ENCODE measurements around the gene ST6GALNAC6. TPM values are rescaled to one million over a fixed set of nuclear protein-coding genes. Genes with fewer than 3 reads are reported as not detected.

Gene ST6GALNAC6
- total and polyA plus RNA-seq, 2 of the 8 experiments (the other 6 are each of a cell fraction or from before 2014, with no cell fraction given), result 43.7 to 64.4 TPM

DNA sequence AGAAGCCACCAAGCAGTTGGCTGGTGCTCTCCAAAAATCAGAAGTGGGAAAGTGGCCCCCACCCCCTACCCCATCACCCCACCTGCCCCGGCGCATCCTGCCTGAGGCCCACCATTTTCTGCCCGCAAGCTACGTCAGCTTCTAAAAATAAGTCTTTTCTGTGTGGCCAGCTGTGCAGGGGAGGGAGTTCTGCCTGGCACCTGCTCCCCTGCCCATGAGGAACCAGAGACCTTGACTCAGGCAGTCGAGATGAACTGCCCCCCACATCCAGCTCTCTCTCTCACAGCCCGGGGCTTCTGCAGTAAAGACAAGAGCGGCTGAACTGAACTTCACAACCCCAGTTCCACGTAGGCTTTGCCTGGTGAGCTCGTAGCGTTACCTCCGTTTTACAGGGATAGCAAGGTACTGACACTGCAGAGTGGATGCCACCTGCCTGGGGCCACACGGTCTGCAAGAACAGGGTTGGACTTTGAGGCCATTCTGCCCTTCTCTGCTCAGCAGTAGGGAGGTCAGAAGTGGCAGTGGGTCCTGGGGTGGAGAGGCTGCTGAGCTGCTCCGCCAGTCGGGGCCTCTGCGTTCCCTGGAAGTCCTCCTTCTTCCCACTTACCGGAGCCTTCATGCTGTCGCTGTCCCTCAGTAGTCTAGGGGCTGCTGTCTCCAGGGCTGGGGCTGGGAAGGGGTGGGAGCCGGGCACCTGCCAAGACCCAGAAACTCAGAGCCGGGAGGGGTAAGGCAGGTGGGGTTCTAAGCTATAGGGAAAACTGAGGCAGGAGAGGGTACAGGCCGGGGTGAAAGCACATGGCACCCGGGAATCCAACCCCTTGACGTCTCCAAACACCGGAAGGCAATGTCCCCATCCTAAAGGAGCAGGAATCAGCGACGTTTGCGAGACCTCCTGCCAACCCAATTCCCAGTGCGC lies 16.7 kb upstream of the ST6GALNAC6 start:
- peaks cover 5% of the 10 kb centered on the region for H3K23me2 ChIP-seq (ENCODE audit: low read depth, low read length)
- FAIRE-seq (no peak), DNase-seq (ENCODE audit: low read depth in 1 of 2, low spot score in 2 of 2) (no peak)
- no peak overlapping the region for H3K14ac ChIP-seq (ENCODE audit: insufficient read length)
- H3K4ac ChIP-seq (replicated peaks; ENCODE audit: insufficient read length, low read depth, low read length), result no peak overlapping the region
- H3K9me3 ChIP-seq (ENCODE audit: insufficient read depth in 2 of 2, low read depth in 1 of 2, low read length in 1 of 2), result no peaks in the 10 kb centered on the region
- peak overlapping the region; percentile 24; the same call in 1 of the 2 replicates for H2AFZ ChIP-seq (ENCODE audit: low read length)
- peaks cover 0 to 6% (median 0%) of the 10 kb centered on the region in 4 experiments; a peak in 1 of 8 replicates for H3K36me3 ChIP-seq (ENCODE audit: control insufficient read depth in 2 of 4, insufficient read depth in 4 of 4, low read length in 3 of 4)
- peak overlapping the region; percentile 55 to 70 (median 60) for H3K4me3 ChIP-seq (ENCODE audit: extremely low read depth in 1 of 4, insufficient read depth in 2 of 4, low read depth in 3 of 4, low read length in 4 of 4)
- H3K79me2 ChIP-seq (ENCODE audit: control insufficient read depth in 1 of 2, insufficient read depth in 2 of 2, low read length in 2 of 2), result no peaks in the 10 kb centered on the region
- peak overlapping the region; percentile 86; the same call in 1 of the 2 replicates for H2BK12ac ChIP-seq (ENCODE audit: low read depth, low read length)
- H2BK15ac ChIP-seq (ENCODE audit: low read length), result peak overlapping the region; percentile 81; the same call in 1 of the 2 replicates
- H2BK5ac ChIP-seq (ENCODE audit: low read depth, low read length), result no peak overlapping the region
- no peak overlapping the region for H3K23ac ChIP-seq (ENCODE audit: insufficient read length)
- H3K4me2 ChIP-seq (ENCODE audit: insufficient read depth in 1 of 2, low read depth in 2 of 2, low read length in 2 of 2), result peak overlapping the region; percentile 91 to 92
- ChIA-PET POLR2A (ENCODE audit: partially characterized antibody) (interaction anchor here (0.6 to 3.7 kb wide), 8 partner anchors 10 to 138 kb away, joined by 3 to 16 read pairs (median 4); partner anchors contain the start of genes SH2D3C and ST6GALNAC6), CTCF (ENCODE audit: partially characterized antibody) (interaction anchor here (0.6 to 2.9 kb wide), 15 partner anchors 17 to 412 kb away, joined by 3 to 13 read pairs (median 4); partner anchors contain the start of genes ST6GALNAC6 and TOR2A)
- no peak overlapping the region for H3K18ac ChIP-seq (ENCODE audit: extremely low read depth, low read length)
- no peak overlapping the region for H4K8ac ChIP-seq (ENCODE audit: extremely low read depth, insufficient read depth, low read length)
- peak overlapping the region in 3 of 4 experiments; percentile 6 to 63 (median 43); a peak in 5 of 7 replicates for H3K9ac ChIP-seq (replicated peaks in 1 of 4; ENCODE audit: extremely low read depth in 1 of 4, low read depth in 3 of 4, low read length in 3 of 4)
- no peak overlapping the region for H2BK120ac ChIP-seq (replicated peaks; ENCODE audit: low read depth, low read length)
- H4K91ac ChIP-seq (replicated peaks; ENCODE audit: insufficient read length, low read length), result no peak overlapping the region
- H3K56ac ChIP-seq (replicated peaks; ENCODE audit: insufficient read length, low read depth, low read length), result no peak overlapping the region
- 0 out of 2 replicates have a peak overlapping the region, but pooled peaks have one; percentile 10 for H2AK5ac ChIP-seq (ENCODE audit: low read depth, low read length)
- H4K20me1 ChIP-seq (replicated peaks in 1 of 2; ENCODE audit: control insufficient read depth in 1 of 2, insufficient read depth in 2 of 2, low read length in 2 of 2), result peaks cover 0 to 3% of the 10 kb centered on the region in 2 experiments
- H3K27ac ChIP-seq (ENCODE audit: low read depth, low read length), result no peak overlapping the region
- H2BK20ac ChIP-seq (ENCODE audit: low read length), result no peak overlapping the region
- no peak overlapping the region for H4K5ac ChIP-seq (ENCODE audit: insufficient read length, low read depth, low read length)
- no peaks in the 10 kb centered on the region for H3K79me1 ChIP-seq (ENCODE audit: low read depth, low read length)
- peaks cover 0 to 9% (median 8%) of the 10 kb centered on the region in 4 experiments; a peak in 5 of 7 replicates for H3K27me3 ChIP-seq (replicated peaks in 1 of 4; ENCODE audit: control insufficient read depth in 3 of 4, extremely low read depth in 1 of 4, insufficient read depth in 3 of 4, low read length in 3 of 4)
- H3K4me1 ChIP-seq (replicated peaks in 1 of 4; ENCODE audit: control insufficient read depth in 3 of 4, insufficient read depth in 4 of 4, low read length in 3 of 4), result peaks cover 4 to 8% (median 7%) of the 10 kb centered on the region in 4 experiments
- WGBS, 2 experiments (ENCODE audit: extremely low coverage in 1 of 2, insufficient coverage in 1 of 2, insufficient read length in 1 of 2, insufficient replicate concordance in 2 of 2, low coverage in 1 of 2, low lambda C conversion rate in 2 of 2, missing lambda C conversion rate in 1 of 2), result 69% methylated on average over 27 of the region's 27 CpGs; no CpG with 5 or more reads in 1 of the 2 experiments
- TF ChIP-seq KDM4A (IDR thresholded peaks at IDR 0.05; ENCODE audit: low read depth, low read length, severe bottlenecking) (no peak), CREB1 (IDR thresholded peaks at IDR 0.05) (no peak), RFX5 (IDR thresholded peaks at IDR 0.05; ENCODE audit: borderline replicate concordance, low read depth, low read length) (no peak), NRF1 (IDR thresholded peaks at IDR 0.05; ENCODE audit: low read depth, low read length) (no peak), POLR2AphosphoS5 (IDR thresholded peaks at IDR 0.05; ENCODE audit: low read depth, low read length) (no peak), TEAD4 (IDR thresholded peaks at IDR 0.05; ENCODE audit: low read depth, low read length) (no peak), MAFK (IDR thresholded peaks at IDR 0.05; ENCODE audit: low read depth, low read length) (no peak), SIX5 (IDR thresholded peaks at IDR 0.05; ENCODE audit: low read depth, low read length) (no peak), JUN (IDR thresholded peaks at IDR 0.05; ENCODE audit: low read depth, low read length) (no peak)
- TF ChIP-seq, protein P1, sequence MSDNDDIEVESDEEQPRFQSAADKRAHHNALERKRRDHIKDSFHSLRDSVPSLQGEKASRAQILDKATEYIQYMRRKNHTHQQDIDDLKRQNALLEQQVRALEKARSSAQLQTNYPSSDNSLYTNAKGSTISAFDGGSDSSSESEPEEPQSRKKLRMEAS (IDR thresholded peaks at IDR 0.05), result peak; percentile 65
- TF ChIP-seq, protein P2, sequence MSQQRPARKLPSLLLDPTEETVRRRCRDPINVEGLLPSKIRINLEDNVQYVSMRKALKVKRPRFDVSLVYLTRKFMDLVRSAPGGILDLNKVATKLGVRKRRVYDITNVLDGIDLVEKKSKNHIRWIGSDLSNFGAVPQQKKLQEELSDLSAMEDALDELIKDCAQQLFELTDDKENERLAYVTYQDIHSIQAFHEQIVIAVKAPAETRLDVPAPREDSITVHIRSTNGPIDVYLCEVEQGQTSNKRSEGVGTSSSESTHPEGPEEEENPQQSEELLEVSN (IDR thresholded peaks at IDR 0.05), result peak; percentile 66
